Right ventricle myocardium inferior (tissue), 1 donor: ENCODE measurements around the gene DDX11. TPM values are rescaled to one million over a fixed set of nuclear protein-coding genes. Genes with fewer than 3 reads are reported as not detected.
"Not testable (repeated sequence)": the region's sequence is repeated elsewhere in the genome, so short reads cannot be mapped to it uniquely, and the experiment has no call there.

Source experiments
- ATAC-seq: fragments of 200-7000 bp; cut with Tn5 transposase; one replicate; pipeline ENCODE4 v1.9.1; 2020; ENCODE audit warnings: mild to moderate bottlenecking, moderate library complexity
- DNase-seq: peaks from one replicate; pipeline ENCODE4 v3.0.0; 2021; ENCODE audit errors: missing footprints
- intact Hi-C: fragments of 100-400 bp; cut with DNase I; formaldehyde crosslinking; loops from one replicate; pipeline ENCODE4 v1.11.0; 2022
- total RNA-seq: library from RNA; stranded (reverse); fragmentation: NEBNext Ultra II Directional; extraction: Animal tissue kit (Norgen Biotek cat#: 25700); gene quantifications from one replicate; pipeline ENCODE4 v1.2.1, GENCODE V29; 2021
- donor health status: DM: no; HTN: yes; CAD: no; lungs with severe emphysema.

DDX11 gene
- total RNA-seq, 1 donor from 2014 or later: 6.5 TPM

- intact Hi-C loops: loop anchor here (5.0 kb wide), 1 partner anchor 66 kb away; no protein-coding TSS in a partner anchor
- peak; percentile 52 for ATAC-seq
- not testable (repeated sequence) for DNase-seq
Measured at GRCh38 chr12:31052666-31053439, 20.8 kb upstream of the DDX11 start.

- intact Hi-C loops: loop anchor here (5.0 kb wide), 1 partner anchor 67 kb away; no protein-coding TSS in a partner anchor
- not testable (repeated sequence) for DNase-seq
- ATAC-seq: peak; percentile 43
Measured at GRCh38 chr12:31053944-31054343, 19.7 kb upstream of the DDX11 start.

GRCh38 chr12:31057671-31058070, 16.0 kb upstream of the DDX11 start:
- ATAC-seq: no peak
- intact Hi-C loops: no loop called here
- DNase-seq: no peak

- intact Hi-C loops, DNase-seq, ATAC-seq: not testable (repeated sequence)
Measured at GRCh38 chr12:31066196-31066595, 7.5 kb upstream of the DDX11 start.

- ATAC-seq, intact Hi-C loops: not testable (repeated sequence)
Measured at GRCh38 chr12:31067656-31068055, 6.0 kb upstream of the DDX11 start.

GRCh38 chr12:31070971-31071740, 2.5 kb upstream of the DDX11 start:
- intact Hi-C loops, DNase-seq, ATAC-seq: not testable (repeated sequence)

More at GRCh38 chr12:31067656-31068055, 6.0 kb upstream of the DDX11 start:
- DNase-seq: not testable (repeated sequence)

GRCh38 chr12:31072962-31073361, 698 bp upstream of the DDX11 start:
- ATAC-seq, intact Hi-C loops, DNase-seq: not testable (repeated sequence)

- peak; percentile 23 for ATAC-seq
- intact Hi-C loops, DNase-seq: not testable (repeated sequence)
Measured at GRCh38 chr12:31074333-31074874, 744 bp downstream of the DDX11 start.

GRCh38 chr12:31076150-31076549, 2.5 kb downstream of the DDX11 start:
- intact Hi-C loops, DNase-seq, ATAC-seq: not testable (repeated sequence)

- DNase-seq, ATAC-seq, intact Hi-C loops: not testable (repeated sequence)
Measured at GRCh38 chr12:31077095-31077494, 3.4 kb downstream of the DDX11 start.

- intact Hi-C loops, DNase-seq, ATAC-seq: not testable (repeated sequence)
Measured at GRCh38 chr12:31077998-31078397, 4.3 kb downstream of the DDX11 start.

- DNase-seq, ATAC-seq, intact Hi-C loops: not testable (repeated sequence)
Measured at GRCh38 chr12:31079421-31079820, 5.8 kb downstream of the DDX11 start.

- DNase-seq, intact Hi-C loops, ATAC-seq: not testable (repeated sequence)
Measured at GRCh38 chr12:31080221-31080620, 6.6 kb downstream of the DDX11 start.

- ATAC-seq, DNase-seq, intact Hi-C loops: not testable (repeated sequence)
Measured at GRCh38 chr12:31081274-31081673, 7.6 kb downstream of the DDX11 start.

- DNase-seq, ATAC-seq, intact Hi-C loops: not testable (repeated sequence)
Measured at GRCh38 chr12:31084241-31084640, 10.6 kb downstream of the DDX11 start.

- intact Hi-C loops, DNase-seq, ATAC-seq: not testable (repeated sequence)
Measured at GRCh38 chr12:31086032-31086431, 12.4 kb downstream of the DDX11 start.

GRCh38 chr12:31087486-31087885, 13.8 kb downstream of the DDX11 start:
- DNase-seq, ATAC-seq, intact Hi-C loops: not testable (repeated sequence)

GRCh38 chr12:31087956-31088355, 14.3 kb downstream of the DDX11 start:
- intact Hi-C loops, ATAC-seq, DNase-seq: not testable (repeated sequence)

- ATAC-seq (no peak), DNase-seq (no peak)
- intact Hi-C loops: no loop called here
Measured at GRCh38 chr12:31089072-31089471, 15.4 kb downstream of the DDX11 start.
